GM18858 (cell line): ENCODE measurements around the gene KLHDC7B.
"Not testable (repeated sequence)": the region's sequence is repeated elsewhere in the genome, so short reads cannot be mapped to it uniquely, and the experiment has no call there.

Source experiments
- ATAC-seq: cut with Tn5 transposase; IDR thresholded peaks from one replicate; pipeline ENCODE4 v1.9.1; 2021; ENCODE audit not compliant: unreplicated experiment

KLHDC7B gene

GRCh38 chr22:50529416-50529896 lies 16.2 kb upstream of the KLHDC7B start:
- ATAC-seq: no peak

- no peak for ATAC-seq
Observed at GRCh38 chr22:50529897-50530579, 15.7 kb upstream of the KLHDC7B start, which contains the start of gene TYMP. TYMP (minus strand) TSS chr22:50530012; CDS start chr22:50529709, 303 bp downstream.

GRCh38 chr22:50530580-50530876 lies 15.2 kb upstream of the KLHDC7B start:
- no peak for ATAC-seq

GRCh38 chr22:50530877-50531545 lies 14.7 kb upstream of the KLHDC7B start:
- no peak for ATAC-seq

GRCh38 chr22:50531546-50531961 lies 14.1 kb upstream of the KLHDC7B start:
- ATAC-seq: no peak

- ATAC-seq: no peak
Observed at GRCh38 chr22:50531962-50532674, 13.6 kb upstream of the KLHDC7B start.

- no peak for ATAC-seq
Observed at GRCh38 chr22:50532824-50533796, 12.6 kb upstream of the KLHDC7B start.

GRCh38 chr22:50533856-50534711 lies 11.6 kb upstream of the KLHDC7B start:
- ATAC-seq: not testable (repeated sequence)

- ATAC-seq: no peak
Observed at GRCh38 chr22:50535113-50535512, 10.6 kb upstream of the KLHDC7B start.

GRCh38 chr22:50536226-50536625 lies 9.5 kb upstream of the KLHDC7B start:
- no peak for ATAC-seq

GRCh38 chr22:50537765-50538164 lies 7.9 kb upstream of the KLHDC7B start:
- ATAC-seq: no peak

GRCh38 chr22:50540381-50540780 lies 5.3 kb upstream of the KLHDC7B start:
- ATAC-seq: no peak

- not testable (repeated sequence) for ATAC-seq
Observed at GRCh38 chr22:50541667-50542026, 4.1 kb upstream of the KLHDC7B start.

GRCh38 chr22:50542416-50542927 lies 3.2 kb upstream of the KLHDC7B start:
- ATAC-seq: no peak

- ATAC-seq: no peak
Observed at GRCh38 chr22:50544078-50544745, 1.5 kb upstream of the KLHDC7B start.

- ATAC-seq: no peak
Observed at GRCh38 chr22:50544746-50545253, 899 bp upstream of the KLHDC7B start.

- no peak for ATAC-seq
Observed at GRCh38 chr22:50546326-50547262, 895 bp downstream of the KLHDC7B start.
